ENCODE measurements around the gene SLC25A13.
"Not testable (repeated sequence)": the region's sequence is repeated elsewhere in the genome, so short reads cannot be mapped to it uniquely, and the experiment has no call there.

SLC25A13 gene, protein sequence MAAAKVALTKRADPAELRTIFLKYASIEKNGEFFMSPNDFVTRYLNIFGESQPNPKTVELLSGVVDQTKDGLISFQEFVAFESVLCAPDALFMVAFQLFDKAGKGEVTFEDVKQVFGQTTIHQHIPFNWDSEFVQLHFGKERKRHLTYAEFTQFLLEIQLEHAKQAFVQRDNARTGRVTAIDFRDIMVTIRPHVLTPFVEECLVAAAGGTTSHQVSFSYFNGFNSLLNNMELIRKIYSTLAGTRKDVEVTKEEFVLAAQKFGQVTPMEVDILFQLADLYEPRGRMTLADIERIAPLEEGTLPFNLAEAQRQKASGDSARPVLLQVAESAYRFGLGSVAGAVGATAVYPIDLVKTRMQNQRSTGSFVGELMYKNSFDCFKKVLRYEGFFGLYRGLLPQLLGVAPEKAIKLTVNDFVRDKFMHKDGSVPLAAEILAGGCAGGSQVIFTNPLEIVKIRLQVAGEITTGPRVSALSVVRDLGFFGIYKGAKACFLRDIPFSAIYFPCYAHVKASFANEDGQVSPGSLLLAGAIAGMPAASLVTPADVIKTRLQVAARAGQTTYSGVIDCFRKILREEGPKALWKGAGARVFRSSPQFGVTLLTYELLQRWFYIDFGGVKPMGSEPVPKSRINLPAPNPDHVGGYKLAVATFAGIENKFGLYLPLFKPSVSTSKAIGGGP

DNA sequence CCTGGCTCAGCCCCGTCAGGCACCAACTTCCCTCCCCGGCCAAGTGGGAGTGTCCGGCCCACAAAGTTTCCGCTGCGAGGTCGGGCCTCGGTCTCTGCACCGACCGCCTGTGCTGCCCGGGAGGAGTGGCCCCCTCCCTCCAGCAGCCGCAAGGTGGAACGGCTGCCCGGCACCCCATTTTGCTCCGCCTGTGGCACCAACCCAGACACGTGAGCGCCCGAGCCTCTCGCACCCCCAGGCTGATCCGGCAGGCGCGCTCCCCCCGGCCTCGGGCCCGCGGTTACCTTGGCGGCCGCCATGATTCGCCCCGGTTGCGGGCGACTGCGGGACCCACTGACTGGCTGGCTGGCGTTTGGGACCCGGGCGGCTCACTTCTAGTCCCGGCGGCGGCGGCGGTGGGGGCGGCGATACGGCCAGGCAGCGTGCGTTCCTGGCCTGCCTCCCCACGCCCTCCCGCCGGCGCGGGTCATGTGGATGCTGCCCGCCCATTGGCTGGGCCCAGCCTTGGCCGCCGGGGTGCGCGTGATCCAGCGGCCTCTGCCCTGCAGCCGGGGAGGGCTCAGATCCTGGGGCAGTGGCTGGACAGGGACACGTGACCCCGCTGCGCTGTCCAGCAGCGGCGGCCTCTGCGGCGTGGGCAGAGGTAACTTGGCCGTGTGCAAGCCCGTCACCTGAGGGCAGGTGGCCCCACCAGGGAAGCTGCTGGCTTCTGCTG lies at the start of gene SLC25A13:
TSS of gene SLC25A13 (minus strand) at position 441 of the 715 bp plus-strand sequence. CDS start at position 299, 142 bp downstream.
- Histone ChIP-seq H3K4me1 (ENCODE audit: control insufficient read depth, insufficient read depth, low read length) (no peaks in the 10 kb centered on the region), H3K4me3 (ENCODE audit: low read length) (peak within 1 kb of the TSS; percentile 87), H3K27me3 (ENCODE audit: control insufficient read depth, insufficient read depth, low read length) (no peaks in the 10 kb centered on the region), H3K27ac (ENCODE audit: low read depth, low read length) (peak within 1 kb of the TSS; percentile 94), H3K36me3 (ENCODE audit: control insufficient read depth, insufficient read depth, low read length) (no peaks in the 10 kb centered on the region), H3K9ac (ENCODE audit: low read length) (peak within 1 kb of the TSS; percentile 66)

DNA sequence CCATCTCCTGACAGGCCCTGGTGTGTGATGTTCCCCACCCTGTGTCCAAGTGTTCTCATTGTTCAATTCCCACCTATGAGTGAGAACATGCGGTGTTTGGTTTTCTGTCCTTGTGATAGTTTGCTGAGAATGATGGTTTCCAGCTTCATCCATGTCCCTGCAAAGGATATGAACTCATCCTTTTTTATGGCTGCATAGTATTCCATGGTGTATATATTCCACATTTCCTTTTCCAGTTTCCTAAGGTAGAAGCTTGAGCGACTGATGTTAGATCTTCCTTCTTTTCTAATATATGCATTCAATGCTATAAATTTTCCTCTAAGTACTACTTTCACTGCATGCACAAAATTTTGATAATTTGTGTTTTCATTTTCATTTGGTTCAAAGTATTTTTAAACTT lies 44.0 kb upstream of the SLC25A13 start:
- not testable (repeated sequence) for H3K4me3 ChIP-seq (ENCODE audit: low read length); H3K4me1 ChIP-seq (ENCODE audit: control insufficient read depth, insufficient read depth, low read length); H3K36me3 ChIP-seq (ENCODE audit: control insufficient read depth, insufficient read depth, low read length); H3K27ac ChIP-seq (ENCODE audit: low read depth, low read length); H3K9ac ChIP-seq (ENCODE audit: low read length); H3K27me3 ChIP-seq (ENCODE audit: control insufficient read depth, insufficient read depth, low read length)

DNA sequence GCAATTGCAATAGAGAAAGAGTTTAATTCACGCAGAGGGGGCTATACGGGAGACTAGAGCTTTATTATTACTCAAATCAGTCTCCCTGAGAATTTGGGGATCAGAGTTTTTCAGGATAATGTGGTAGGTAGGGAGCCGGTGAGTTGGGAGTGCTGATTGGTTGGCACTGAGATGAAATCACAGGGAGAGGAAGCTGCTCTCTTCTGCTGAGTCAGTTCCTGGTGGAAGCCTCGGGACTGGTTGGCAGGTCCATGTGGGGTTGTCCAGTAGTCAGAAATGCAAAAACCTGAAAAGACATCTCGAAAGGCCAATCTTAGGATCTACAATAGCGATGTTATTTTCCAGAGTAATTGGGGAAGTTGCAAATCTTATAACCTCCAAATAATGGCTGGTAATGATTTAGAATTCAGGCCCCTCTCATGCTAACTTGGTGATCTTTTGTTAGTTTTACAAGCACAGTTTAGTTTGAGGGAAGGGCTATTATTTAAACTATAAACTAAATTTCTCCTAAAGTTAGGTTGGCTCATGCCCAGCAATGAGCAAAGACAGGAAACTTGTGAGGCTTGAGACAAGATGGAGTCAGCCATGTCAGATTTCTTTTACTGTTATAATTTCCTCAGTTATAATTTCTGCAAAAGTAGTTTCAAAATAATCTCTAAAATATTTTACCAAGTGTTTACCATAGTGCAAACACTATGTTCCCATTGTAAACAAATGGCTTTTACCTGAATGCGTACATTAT lies 39.4 kb upstream of the SLC25A13 start:
- no peaks in the 10 kb centered on the region for H3K27me3 ChIP-seq (ENCODE audit: control insufficient read depth, insufficient read depth, low read length)
- no peak overlapping the region for H3K27ac ChIP-seq (ENCODE audit: low read depth, low read length)
- no peaks in the 10 kb centered on the region for H3K4me1 ChIP-seq (ENCODE audit: control insufficient read depth, insufficient read depth, low read length)
- H3K36me3 ChIP-seq (ENCODE audit: control insufficient read depth, insufficient read depth, low read length): no peaks in the 10 kb centered on the region
- H3K4me3 ChIP-seq (ENCODE audit: low read length): no peak overlapping the region
- H3K9ac ChIP-seq (ENCODE audit: low read length): no peak overlapping the region

DNA sequence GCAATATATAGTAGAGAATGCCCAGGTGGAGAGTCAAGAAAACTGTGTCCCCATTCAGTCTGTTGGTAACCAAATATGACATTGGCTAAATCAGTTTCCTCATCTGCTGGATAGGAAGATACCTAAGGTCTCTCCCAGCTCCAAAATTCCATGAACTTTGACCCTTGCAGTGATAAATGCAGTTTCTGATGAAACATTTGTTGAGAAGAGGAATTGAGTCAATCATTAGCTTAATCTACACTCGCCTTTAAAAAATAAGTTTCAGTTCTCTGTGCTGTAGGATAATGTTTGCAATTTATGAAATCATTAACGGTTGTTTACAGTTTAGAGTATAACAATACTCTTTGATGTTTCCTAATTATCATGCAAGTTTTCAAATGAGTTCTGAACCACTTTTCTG lies 38.0 kb upstream of the SLC25A13 start:
- no peaks in the 10 kb centered on the region for H3K27me3 ChIP-seq (ENCODE audit: control insufficient read depth, insufficient read depth, low read length)
- H3K27ac ChIP-seq (ENCODE audit: low read depth, low read length): no peak overlapping the region
- H3K9ac ChIP-seq (ENCODE audit: low read length): no peak overlapping the region
- no peaks in the 10 kb centered on the region for H3K4me1 ChIP-seq (ENCODE audit: control insufficient read depth, insufficient read depth, low read length)
- H3K4me3 ChIP-seq (ENCODE audit: low read length): no peak overlapping the region
- H3K36me3 ChIP-seq (ENCODE audit: control insufficient read depth, insufficient read depth, low read length): no peaks in the 10 kb centered on the region

DNA sequence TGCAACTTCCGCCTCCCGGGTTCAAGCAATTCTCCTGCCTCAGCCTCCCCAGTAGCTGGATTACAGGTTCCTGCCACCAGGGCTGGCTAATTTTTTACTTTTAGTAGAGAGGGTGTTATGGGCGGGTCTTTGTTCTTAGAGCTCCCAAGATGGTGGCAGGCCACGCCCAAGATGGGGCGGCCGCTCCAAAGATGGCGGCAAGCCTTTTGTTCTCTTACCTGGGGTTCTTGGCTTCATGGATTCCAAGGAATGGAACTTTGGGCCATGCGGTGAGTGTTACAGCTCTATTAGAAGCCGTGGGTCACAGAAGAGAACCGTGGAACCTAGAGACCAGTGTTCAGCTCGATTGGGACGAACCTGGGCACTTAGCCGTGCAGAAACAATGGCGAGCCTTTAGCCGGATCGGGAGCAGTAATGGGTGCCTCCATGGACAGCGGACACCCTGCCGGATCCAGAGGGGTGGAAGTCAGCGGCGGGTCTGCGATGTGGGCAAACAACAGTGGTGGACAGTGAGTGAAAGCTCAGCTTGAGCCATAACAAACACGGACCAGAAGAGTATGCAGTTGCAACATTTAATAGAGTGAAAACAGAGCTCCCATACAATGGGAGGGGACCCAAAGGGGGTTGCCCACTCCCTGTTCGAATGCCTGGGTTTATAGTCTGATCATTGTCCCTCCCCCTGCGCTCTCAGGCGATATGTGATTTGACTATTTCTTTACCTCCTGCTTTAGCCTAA lies 36.5 kb upstream of the SLC25A13 start:
- not testable (repeated sequence) for H3K4me1 ChIP-seq (ENCODE audit: control insufficient read depth, insufficient read depth, low read length); H3K27ac ChIP-seq (ENCODE audit: low read depth, low read length); H3K4me3 ChIP-seq (ENCODE audit: low read length); H3K36me3 ChIP-seq (ENCODE audit: control insufficient read depth, insufficient read depth, low read length); H3K9ac ChIP-seq (ENCODE audit: low read length); H3K27me3 ChIP-seq (ENCODE audit: control insufficient read depth, insufficient read depth, low read length)

DNA sequence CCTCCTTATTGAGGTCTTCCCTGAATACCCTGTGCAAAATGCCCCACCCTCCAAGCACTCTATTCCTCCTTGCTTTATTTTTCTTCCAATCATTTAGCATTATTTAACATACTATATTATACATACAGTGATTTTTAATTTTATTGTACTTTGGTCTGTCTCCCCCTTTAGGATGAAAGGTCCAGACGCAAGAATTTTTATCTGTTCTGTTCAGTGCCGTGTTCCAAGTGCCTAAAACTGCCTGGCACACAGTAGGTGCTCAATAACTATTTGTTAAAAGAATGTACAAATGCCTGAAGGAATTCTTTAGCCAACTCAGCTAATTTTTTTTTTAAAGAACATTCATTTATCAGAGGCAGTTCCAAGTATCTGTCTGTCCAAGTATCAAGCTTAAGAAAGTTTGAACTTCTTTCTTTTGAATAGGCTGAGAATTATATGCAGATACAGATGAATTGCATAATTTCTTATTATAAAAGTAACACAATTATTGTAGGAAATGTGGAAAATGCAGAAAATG lies 34.1 kb upstream of the SLC25A13 start:
- H3K36me3 ChIP-seq (ENCODE audit: control insufficient read depth, insufficient read depth, low read length): no peaks in the 10 kb centered on the region

DNA sequence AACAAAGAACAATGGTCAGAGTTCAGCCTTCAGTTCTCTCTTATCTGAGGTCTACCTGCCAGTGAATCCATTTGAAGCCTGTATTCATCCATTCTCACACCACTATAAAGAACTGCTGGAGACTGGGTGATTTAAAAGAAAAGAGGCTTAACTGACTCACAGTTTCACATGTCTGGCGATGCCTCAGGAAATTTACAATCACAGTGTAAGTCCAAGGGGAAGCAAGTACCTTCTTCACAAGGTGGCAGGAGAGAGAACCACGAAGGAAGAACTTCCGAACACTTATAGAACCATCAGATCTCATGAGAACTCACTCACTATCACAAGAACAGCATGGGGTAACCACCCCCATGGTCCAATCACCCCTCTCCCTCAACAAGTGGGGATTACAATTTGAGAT lies 33.0 kb upstream of the SLC25A13 start:
- Histone ChIP-seq H3K27ac (ENCODE audit: low read depth, low read length) (no peak overlapping the region), H3K27me3 (ENCODE audit: control insufficient read depth, insufficient read depth, low read length) (no peaks in the 10 kb centered on the region), H3K36me3 (ENCODE audit: control insufficient read depth, insufficient read depth, low read length) (no peaks in the 10 kb centered on the region), H3K9ac (ENCODE audit: low read length) (no peak overlapping the region), H3K4me3 (ENCODE audit: low read length) (no peak overlapping the region), H3K4me1 (ENCODE audit: control insufficient read depth, insufficient read depth, low read length) (no peaks in the 10 kb centered on the region)

More for the DNA sequence above, 34.1 kb upstream of the SLC25A13 start:
- Histone ChIP-seq H3K4me1 (ENCODE audit: control insufficient read depth, insufficient read depth, low read length) (no peaks in the 10 kb centered on the region), H3K9ac (ENCODE audit: low read length) (no peak overlapping the region), H3K4me3 (ENCODE audit: low read length) (no peak overlapping the region), H3K27ac (ENCODE audit: low read depth, low read length) (no peak overlapping the region), H3K27me3 (ENCODE audit: control insufficient read depth, insufficient read depth, low read length) (no peaks in the 10 kb centered on the region)

DNA sequence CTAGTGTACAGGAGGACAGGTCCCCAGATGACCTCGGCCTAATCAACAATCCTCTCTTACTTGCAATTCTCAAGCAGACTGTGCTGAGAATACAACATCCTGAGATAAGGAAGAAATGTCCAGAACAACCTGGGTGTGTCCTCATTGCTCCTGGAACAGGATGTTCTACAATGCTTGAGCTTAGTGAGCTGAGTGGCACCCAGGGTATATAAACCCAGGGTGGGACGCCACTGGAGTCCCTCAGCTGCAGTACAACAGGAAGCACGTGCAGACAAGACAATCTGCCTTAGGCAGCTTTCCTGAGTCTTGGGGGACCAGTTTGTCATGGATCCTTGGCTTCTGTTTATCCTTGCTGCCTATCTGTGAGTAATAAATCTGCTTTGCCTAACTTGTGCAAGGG lies 27.7 kb upstream of the SLC25A13 start:
- H3K27ac ChIP-seq (ENCODE audit: low read depth, low read length): no peak overlapping the region
- no peak overlapping the region for H3K9ac ChIP-seq (ENCODE audit: low read length)
- H3K4me3 ChIP-seq (ENCODE audit: low read length): no peak overlapping the region
- no peaks in the 10 kb centered on the region for H3K4me1 ChIP-seq (ENCODE audit: control insufficient read depth, insufficient read depth, low read length)
- H3K36me3 ChIP-seq (ENCODE audit: control insufficient read depth, insufficient read depth, low read length): no peaks in the 10 kb centered on the region
- no peaks in the 10 kb centered on the region for H3K27me3 ChIP-seq (ENCODE audit: control insufficient read depth, insufficient read depth, low read length)

DNA sequence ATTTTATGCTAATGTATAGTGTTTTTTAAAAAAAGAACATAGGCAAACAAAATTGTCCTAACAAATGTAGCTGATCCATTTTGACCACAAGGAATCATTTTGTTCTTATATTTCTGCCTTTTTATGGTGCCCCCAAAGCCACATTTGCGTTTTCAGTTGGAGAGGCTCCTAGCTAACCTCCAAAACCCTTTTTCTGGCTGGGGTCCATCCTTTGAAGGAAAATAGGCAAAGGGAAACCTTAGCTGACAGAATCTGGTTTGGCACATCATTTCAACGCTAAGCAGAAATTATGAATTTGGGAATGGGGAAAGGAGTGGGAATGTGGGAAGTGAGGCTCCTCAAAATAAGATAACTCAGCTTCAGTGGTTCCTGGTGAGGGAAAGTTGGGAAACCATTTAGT lies 25.6 kb upstream of the SLC25A13 start:
- H3K9ac ChIP-seq (ENCODE audit: low read length): no peak overlapping the region
- H3K27ac ChIP-seq (ENCODE audit: low read depth, low read length): no peak overlapping the region
- no peaks in the 10 kb centered on the region for H3K36me3 ChIP-seq (ENCODE audit: control insufficient read depth, insufficient read depth, low read length)
- no peak overlapping the region for H3K4me3 ChIP-seq (ENCODE audit: low read length)
- no peaks in the 10 kb centered on the region for H3K4me1 ChIP-seq (ENCODE audit: control insufficient read depth, insufficient read depth, low read length)
- no peaks in the 10 kb centered on the region for H3K27me3 ChIP-seq (ENCODE audit: control insufficient read depth, insufficient read depth, low read length)

DNA sequence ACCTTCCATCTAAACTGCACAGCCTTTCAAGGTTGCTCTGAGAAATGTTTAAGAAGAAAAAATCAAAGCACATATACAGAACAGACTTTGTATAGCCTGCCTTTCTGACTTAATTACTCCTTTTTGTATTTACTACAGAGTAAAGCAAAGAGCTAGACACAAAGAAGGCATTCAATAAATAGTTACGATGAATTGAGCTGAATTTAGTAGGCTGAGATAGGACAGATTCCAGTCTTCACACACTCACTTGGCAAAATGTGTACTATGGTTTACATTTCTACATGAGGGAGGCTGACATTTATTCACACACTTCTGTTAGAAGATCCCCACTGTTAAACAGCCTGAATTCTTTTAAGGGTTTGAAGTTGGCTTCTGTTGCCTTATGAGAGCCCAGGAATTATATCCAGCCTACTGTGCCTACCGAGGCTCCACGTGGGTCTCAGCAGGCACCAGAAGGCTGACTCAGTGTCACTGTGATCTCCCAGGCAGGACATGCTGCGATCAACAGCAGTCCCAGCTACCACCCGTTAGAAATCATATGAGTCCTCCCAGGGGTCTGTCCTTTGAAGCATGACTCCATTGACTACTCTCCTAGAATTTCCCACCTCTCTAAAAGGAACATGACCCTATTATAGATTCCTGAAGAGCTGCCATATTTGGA lies 24.5 kb upstream of the SLC25A13 start:
- Histone ChIP-seq H3K27ac (ENCODE audit: low read depth, low read length) (no peak overlapping the region), H3K4me3 (ENCODE audit: low read length) (no peak overlapping the region), H3K9ac (ENCODE audit: low read length) (no peak overlapping the region)

DNA sequence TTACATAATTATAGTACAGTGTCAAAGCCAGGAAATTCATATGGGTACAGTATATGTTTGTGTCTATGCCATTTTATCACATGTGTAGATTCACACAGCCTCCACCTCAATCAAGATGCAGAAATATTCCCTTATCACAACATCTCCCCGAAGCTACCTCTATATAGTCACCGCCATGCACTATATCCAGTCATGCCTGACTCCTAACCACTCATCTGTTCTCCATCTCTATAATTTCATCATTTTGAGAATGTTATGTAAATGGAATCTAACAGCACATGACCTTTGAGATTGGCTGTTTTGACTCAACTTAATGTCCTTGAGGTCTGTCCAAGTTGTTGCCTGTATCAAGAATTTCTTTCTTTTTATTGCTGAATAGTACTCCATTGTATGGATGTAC lies 22.3 kb upstream of the SLC25A13 start:
- Histone ChIP-seq H3K4me3 (ENCODE audit: low read length) (no peak overlapping the region), H3K4me1 (ENCODE audit: control insufficient read depth, insufficient read depth, low read length) (no peaks in the 10 kb centered on the region), H3K27me3 (ENCODE audit: control insufficient read depth, insufficient read depth, low read length) (no peaks in the 10 kb centered on the region), H3K9ac (ENCODE audit: low read length) (no peak overlapping the region), H3K36me3 (ENCODE audit: control insufficient read depth, insufficient read depth, low read length) (no peaks in the 10 kb centered on the region), H3K27ac (ENCODE audit: low read depth, low read length) (no peak overlapping the region)

More for the DNA sequence above, 24.5 kb upstream of the SLC25A13 start:
- H3K4me1 ChIP-seq (ENCODE audit: control insufficient read depth, insufficient read depth, low read length): no peaks in the 10 kb centered on the region
- H3K36me3 ChIP-seq (ENCODE audit: control insufficient read depth, insufficient read depth, low read length): no peaks in the 10 kb centered on the region
- H3K27me3 ChIP-seq (ENCODE audit: control insufficient read depth, insufficient read depth, low read length): no peaks in the 10 kb centered on the region

Measured in rectal smooth muscle tissue (tissue), 1 donor.